Activated CD4-positive, alpha-beta T cell treated with anti-CD3 and anti-CD28 coated beads for 36 hours (primary cell): ENCODE measurements around the gene TNK1. TPM values are rescaled to one million over a fixed set of nuclear protein-coding genes. Genes with fewer than 3 reads are reported as not detected.
A peak's percentile ranks its signal among the peaks of the same experiment; 100 is the strongest.

ENCODE experiments used
- ATAC-seq: fragments of 200-7000 bp; cut with Tn5 transposase; one replicate; pipeline ENCODE4 v1.10.0; 2021; ENCODE audit warnings: mild to moderate bottlenecking, moderate library complexity
- CTCF ChIA-PET: fragments of 350-600 bp; sonication (Branson Sonifier 250); formaldehyde crosslinking; loops from one replicate; lab custom pipeline; 2021; ENCODE audit warnings: antibody characterized with exemption; lab: Charles Lee
- POLR2A ChIA-PET: fragments of 350-600 bp; sonication (Branson Sonifier 250); formaldehyde crosslinking; loops from one replicate; lab custom pipeline; 2021; ENCODE audit warnings: antibody characterized with exemption, inconsistent platforms; lab: Charles Lee
- DNase-seq: peaks from one replicate; pipeline ENCODE4 v3.0.0-alpha.2; 2020
- H3K27ac Mint-ChIP-seq: one replicate; pipeline ENCODE4 v1.8.0; 2021; ENCODE audit warnings: mixed read lengths
- H3K27me3 Mint-ChIP-seq: one replicate; pipeline ENCODE4 v1.8.0; 2021; ENCODE audit warnings: mixed read lengths
- H3K36me3 Mint-ChIP-seq: one replicate; pipeline ENCODE4 v1.8.0; 2021; ENCODE audit warnings: low read depth, mixed read lengths
- H3K4me1 Mint-ChIP-seq: one replicate; pipeline ENCODE4 v1.8.0; 2021; ENCODE audit warnings: mixed read lengths
- H3K4me3 Mint-ChIP-seq: one replicate; pipeline ENCODE4 v1.8.0; 2021; ENCODE audit warnings: mild to moderate bottlenecking, moderate library complexity, mixed read lengths
- H3K9me3 Mint-ChIP-seq: one replicate; pipeline ENCODE4 v1.8.0; 2021; ENCODE audit warnings: low read depth, mixed read lengths
- intact Hi-C, 2 experiments: fragments of 100-400 bp; cut with DNase I in 1 of 2; cut with micrococcal nuclease in 1 of 2; formaldehyde crosslinking; loops; one replicate each; pipeline versions ENCODE4 v1.14.2 to v1.15.1; 2022 to 2024; cut with DNase I, micrococcal nuclease
- total RNA-seq, 2 experiments: library from RNA; stranded (reverse); gene quantifications; one replicate each; pipeline ENCODE4 v1.2.3, GENCODE V29; 2021

The TNK1 gene
- total RNA-seq, 2 experiments from 2014 or later: 4.8 to 6.9 TPM

DNA sequence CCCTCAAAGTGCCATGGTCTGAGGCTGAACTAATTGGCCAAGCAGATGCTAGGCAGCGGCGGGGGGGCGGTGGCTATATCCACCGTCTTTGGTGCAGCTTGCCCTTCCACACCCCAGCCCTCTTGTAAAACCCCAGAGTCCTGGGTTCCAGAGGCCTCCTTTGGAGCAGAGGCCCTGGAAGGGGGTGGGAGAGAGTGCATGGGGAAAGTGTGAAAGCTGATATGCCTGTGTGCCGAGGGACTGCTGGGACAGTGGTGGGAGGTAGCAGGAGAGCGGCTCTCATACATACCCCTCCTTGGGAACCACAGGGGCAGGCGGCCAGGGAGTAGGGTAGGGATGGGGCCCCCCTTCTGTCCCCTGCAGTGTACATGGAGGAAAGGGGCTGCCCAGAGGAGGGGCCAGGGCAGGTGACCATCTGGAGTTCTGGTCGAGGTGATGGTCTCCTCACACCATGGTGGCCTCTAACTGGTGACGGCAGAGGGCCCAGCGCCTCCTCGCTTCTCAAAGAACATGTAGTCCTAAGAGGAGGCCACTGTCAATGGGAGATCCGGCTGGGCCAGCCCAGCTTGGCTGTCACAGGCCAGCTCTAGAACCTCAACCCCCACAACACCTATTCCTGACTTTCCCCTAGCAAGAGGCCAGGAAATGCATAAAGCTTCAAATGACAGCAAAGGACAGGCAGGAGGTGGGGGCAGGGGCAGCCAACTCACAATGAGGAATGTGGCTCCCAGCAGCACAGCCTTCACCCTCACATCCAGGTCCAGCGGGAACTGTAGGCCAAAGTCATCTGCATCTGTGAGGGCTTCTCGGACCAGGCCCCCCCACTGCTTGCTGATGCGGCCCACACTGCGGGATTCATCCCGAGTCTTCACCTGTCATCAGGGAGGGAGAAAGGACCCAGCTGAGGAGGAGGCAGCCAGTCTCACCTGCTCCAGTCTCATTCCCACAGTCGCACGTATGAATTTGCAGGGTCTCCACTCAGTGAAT, 9.3 kb downstream of the TNK1 start:
- peaks cover 26% of the 10 kb centered on the region for H3K4me1 Mint-ChIP-seq
- no peak for DNase-seq
- H3K27ac Mint-ChIP-seq: no peak overlapping the region
- peaks cover 27% of the 10 kb centered on the region for H3K36me3 Mint-ChIP-seq
- CTCF ChIA-PET: no interaction called here
- intact Hi-C loops: no loop called here
- H3K9me3 Mint-ChIP-seq: no peaks in the 10 kb centered on the region
- H3K4me3 Mint-ChIP-seq: no peak overlapping the region
- POLR2A ChIA-PET: no interaction called here
- no peak for ATAC-seq
- H3K27me3 Mint-ChIP-seq: no peaks in the 10 kb centered on the region

- Mint-ChIP-seq H3K9me3 (no peaks in the 10 kb centered on the region), H3K36me3 (peaks cover 27% of the 10 kb centered on the region), H3K4me3 (no peak overlapping the region), H3K4me1 (peaks cover 26% of the 10 kb centered on the region), H3K27me3 (no peaks in the 10 kb centered on the region), H3K27ac (no peak overlapping the region)
- ChIA-PET CTCF (no interaction called here), POLR2A (no interaction called here)
- intact Hi-C loops: no loop called here
- no peak for DNase-seq
- no peak for ATAC-seq
These were observed 10.4 kb downstream of the TNK1 start for GRCh38 chr17:7391307-7391706.

DNA sequence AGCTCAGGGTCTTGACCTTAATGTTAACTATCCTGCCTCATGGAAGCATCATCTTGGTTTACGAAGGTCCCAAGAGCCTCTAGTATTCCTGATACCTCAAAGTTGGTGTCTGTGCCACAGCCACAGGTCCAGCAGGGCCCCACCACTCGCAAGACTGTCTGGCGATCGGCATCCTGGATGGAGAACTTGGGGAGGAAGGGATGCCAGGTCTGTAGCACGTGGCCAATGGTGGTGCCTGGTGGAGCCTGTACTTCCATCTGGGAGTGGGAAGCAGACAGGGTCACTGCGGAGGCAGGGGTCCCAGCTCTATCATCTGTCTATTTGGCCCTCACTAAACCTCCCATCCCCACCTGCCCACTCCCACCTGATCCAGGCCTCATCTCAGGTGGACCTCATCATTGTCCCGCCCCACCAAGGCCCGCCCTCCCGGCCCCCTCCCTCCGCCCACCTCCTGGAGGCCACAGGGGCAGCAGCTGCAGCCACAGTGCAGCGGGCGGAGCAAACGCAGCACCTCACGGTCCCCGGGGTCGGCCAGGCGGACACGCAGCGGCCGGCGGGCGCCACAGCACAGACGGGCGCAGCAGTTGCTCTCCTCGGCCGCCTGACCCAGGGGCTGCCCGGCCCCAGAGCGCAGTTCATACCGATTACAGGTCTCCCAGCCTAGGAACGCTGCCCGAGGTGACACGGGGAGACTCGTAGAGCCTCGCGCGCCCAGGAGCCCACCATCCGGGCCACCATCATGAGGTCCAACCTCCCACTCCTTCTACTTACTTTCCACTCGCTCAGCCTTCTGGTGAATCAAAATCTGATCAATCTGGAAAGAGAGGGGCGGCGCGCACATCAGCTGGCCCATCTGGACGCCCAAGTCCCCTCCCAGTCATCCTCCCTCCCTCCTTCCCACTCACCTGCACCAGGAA, 12.1 kb downstream of the TNK1 start:
- no peak for DNase-seq
- CTCF ChIA-PET: interaction anchor here (0.7 to 1.2 kb wide), 2 partner anchors 11 to 51 kb away, joined by 3 read pairs; no protein-coding TSS in a partner anchor

DNA sequence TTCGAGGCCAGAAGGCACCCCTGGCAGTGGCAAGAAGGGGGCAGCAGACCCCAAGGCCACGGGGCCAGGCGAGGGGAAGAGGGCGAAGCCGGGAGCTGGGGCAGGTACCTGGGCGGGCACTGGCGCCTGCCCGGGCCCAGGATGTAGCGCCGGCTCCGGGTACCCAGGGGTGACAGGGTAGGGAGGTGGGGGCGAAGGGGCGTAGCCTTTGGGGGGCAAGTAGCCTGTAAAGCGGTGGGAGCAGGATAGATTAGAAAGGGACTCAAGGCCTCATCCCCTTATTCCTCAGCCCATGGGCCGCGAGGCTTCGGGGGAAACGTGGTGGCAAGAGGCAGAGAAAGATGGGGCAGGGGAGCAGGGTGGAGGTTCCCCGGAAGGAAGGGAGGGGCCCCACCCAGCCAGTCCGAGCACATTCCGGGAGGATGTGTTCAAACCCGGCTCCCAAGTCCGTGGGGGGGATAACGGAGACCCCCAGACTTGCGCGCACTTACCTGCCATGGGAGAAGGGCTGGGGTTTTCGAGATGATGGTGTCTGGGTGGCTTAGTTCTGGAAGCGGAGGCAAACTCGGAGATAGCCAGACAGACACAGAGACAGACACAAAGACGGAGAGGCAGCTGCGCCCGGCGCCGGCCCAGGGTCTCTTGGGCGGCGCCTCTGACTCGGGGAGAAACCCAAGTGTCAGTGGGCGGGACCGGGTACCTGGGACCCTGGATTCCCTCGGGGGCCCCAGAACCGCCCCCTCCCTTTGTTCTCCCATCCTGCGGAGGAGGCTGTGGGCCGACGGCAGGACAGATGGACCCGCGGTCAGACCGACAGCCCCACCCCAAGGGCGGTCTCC, 12.9 kb downstream of the TNK1 start:
- peak; percentile 57 for ATAC-seq
- H3K36me3 Mint-ChIP-seq: peaks cover 25% of the 10 kb centered on the region
- peak; percentile 73 for DNase-seq
- peak overlapping the region; percentile 88 for H3K4me3 Mint-ChIP-seq
- POLR2A ChIA-PET: interaction anchor here (0.6 to 1.0 kb wide), 2 partner anchors 50 to 79 kb away, joined by 3 to 4 read pairs; no protein-coding TSS in a partner anchor
- H3K27me3 Mint-ChIP-seq: no peaks in the 10 kb centered on the region
- intact Hi-C loops: loop anchor here (1.0 to 2.0 kb wide), 13 partner anchors 10 to 293 kb away; partner anchors contain the start of genes TMEM256 (in 2 of the 2), ELP5 (in 1 of the 2), NEURL4 (in 1 of the 2) and POLR2A (in 1 of the 2)
- H3K9me3 Mint-ChIP-seq: no peaks in the 10 kb centered on the region
- peaks cover 26% of the 10 kb centered on the region for H3K4me1 Mint-ChIP-seq
- H3K27ac Mint-ChIP-seq: peak overlapping the region; percentile 64
- CTCF ChIA-PET: interaction anchor here (0.6 to 1.3 kb wide), 7 partner anchors 9 to 199 kb away, joined by 3 to 4 read pairs (median 3); partner anchors contain the start of gene TMEM256

More for the DNA sequence above, 12.1 kb downstream of the TNK1 start:
- Mint-ChIP-seq H3K9me3 (no peaks in the 10 kb centered on the region), H3K27me3 (no peaks in the 10 kb centered on the region), H3K4me1 (peaks cover 26% of the 10 kb centered on the region), H3K27ac (peak overlapping the region; percentile 31), H3K36me3 (peaks cover 25% of the 10 kb centered on the region), H3K4me3 (peak overlapping the region; percentile 88)
- POLR2A ChIA-PET: no interaction called here
- intact Hi-C loops: no loop called here
- ATAC-seq: no peak

DNA sequence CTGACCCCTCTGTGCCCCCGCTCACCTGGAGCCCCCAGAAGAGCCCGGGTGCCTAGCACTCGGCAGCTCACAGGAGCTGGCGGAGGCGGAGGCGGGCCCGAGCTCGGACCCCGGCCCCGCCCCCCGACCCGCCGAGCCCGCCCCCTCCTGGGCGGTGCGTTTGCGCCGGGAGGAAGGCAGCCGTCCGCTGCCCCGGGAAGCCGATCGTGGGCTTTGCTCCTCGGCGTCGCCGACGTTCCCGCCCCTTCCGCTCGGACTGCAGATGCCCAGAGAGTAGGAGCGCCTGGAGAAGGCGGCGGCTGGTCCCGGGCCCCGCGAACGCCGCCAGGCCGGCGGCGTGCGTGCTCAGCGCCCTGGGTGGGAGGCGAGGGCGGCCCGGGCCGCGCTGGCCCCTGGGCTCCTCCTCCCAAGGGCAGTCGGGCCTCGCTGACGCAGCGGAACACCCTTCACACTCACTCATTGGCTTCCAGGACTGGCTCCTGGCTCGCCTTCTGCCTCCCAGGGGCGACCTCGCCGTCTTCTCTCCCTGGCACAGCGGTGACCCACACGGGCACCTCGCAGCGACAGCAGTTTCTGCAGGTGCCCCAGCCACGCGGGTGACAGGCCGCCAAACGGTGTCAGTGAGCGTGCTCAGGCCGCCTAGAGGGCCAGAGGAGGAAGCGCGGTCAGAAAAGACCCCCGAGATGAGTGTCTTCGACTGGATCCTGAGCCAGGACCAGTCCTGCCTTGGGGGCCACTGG, 13.7 kb downstream of the TNK1 start, which contains the start of gene PLSCR3:
PLSCR3 (minus strand) TSS at position 74 of the 740 bp plus-strand sequence. CDS start 415 bp downstream, outside the sequence.
- ATAC-seq (peak; percentile 86), DNase-seq (peak; percentile 90)
- Mint-ChIP-seq H3K4me3 (peak within 1 kb of the TSS; percentile 88), H3K27me3 (no peaks in the 10 kb centered on the region), H3K27ac (peak within 1 kb of the TSS; percentile 95), H3K9me3 (no peaks in the 10 kb centered on the region), H3K36me3 (peaks cover 23% of the 10 kb centered on the region), H3K4me1 (peaks cover 26% of the 10 kb centered on the region)
- ChIA-PET POLR2A (interaction anchor here (0.6 to 1.0 kb wide), 2 partner anchors 49 to 80 kb away, joined by 3 to 4 read pairs; no protein-coding TSS in a partner anchor), CTCF (interaction anchor here (0.6 to 1.3 kb wide), 6 partner anchors 8 to 198 kb away, joined by 3 to 4 read pairs (median 3); partner anchors contain the start of gene TMEM256)
- intact Hi-C loops: loop anchor here (1.0 to 2.0 kb wide), 13 partner anchors 10 to 292 kb away; partner anchors contain the start of genes TMEM256 (in 2 of the 2), ELP5 (in 1 of the 2), NEURL4 (in 1 of the 2) and POLR2A (in 1 of the 2)

- Mint-ChIP-seq H3K27ac (no peak overlapping the region), H3K4me3 (peak overlapping the region; percentile 6)
- CTCF ChIA-PET: no interaction called here
These were observed 15.3 kb downstream of the TNK1 start for GRCh38 chr17:7396147-7396546.

GRCh38 chr17:7398612-7399011, 17.7 kb downstream of the TNK1 start:
- no peaks in the 10 kb centered on the region for H3K27me3 Mint-ChIP-seq
- H3K36me3 Mint-ChIP-seq: peaks cover 2% of the 10 kb centered on the region
- CTCF ChIA-PET: interaction anchor here (1.5 kb wide), 1 partner anchor 43 kb away, joined by 4 read pairs; no protein-coding TSS in a partner anchor
- no peaks in the 10 kb centered on the region for H3K9me3 Mint-ChIP-seq
- intact Hi-C loops: no loop called here
- no peak overlapping the region for H3K4me3 Mint-ChIP-seq
- no peak overlapping the region for H3K27ac Mint-ChIP-seq
- no peak for ATAC-seq
- DNase-seq: no peak
- POLR2A ChIA-PET: no interaction called here
- peaks cover 12% of the 10 kb centered on the region for H3K4me1 Mint-ChIP-seq

More at GRCh38 chr17:7396147-7396546, 15.3 kb downstream of the TNK1 start:
- no peaks in the 10 kb centered on the region for H3K9me3 Mint-ChIP-seq
- ATAC-seq (no peak), DNase-seq (no peak)
- peaks cover 22% of the 10 kb centered on the region for H3K4me1 Mint-ChIP-seq
- intact Hi-C loops: no loop called here
- POLR2A ChIA-PET: no interaction called here
- no peaks in the 10 kb centered on the region for H3K27me3 Mint-ChIP-seq
- peaks cover 16% of the 10 kb centered on the region for H3K36me3 Mint-ChIP-seq

GRCh38 chr17:7403043-7403726, 22.3 kb downstream of the TNK1 start:
- CTCF ChIA-PET: interaction anchor here (0.6 to 1.5 kb wide), 5 partner anchors 9 to 113 kb away, joined by 3 to 13 read pairs (median 5); partner anchors contain the start of genes PLSCR3, TMEM102 and TMEM95
- DNase-seq (peak; percentile 42), ATAC-seq (no peak)
- Mint-ChIP-seq H3K27ac (peak overlapping the region; percentile 77), H3K9me3 (no peaks in the 10 kb centered on the region), H3K36me3 (peaks cover 2% of the 10 kb centered on the region), H3K27me3 (peaks cover 2% of the 10 kb centered on the region), H3K4me1 (peaks cover 16% of the 10 kb centered on the region), H3K4me3 (peak overlapping the region; percentile 89)
- POLR2A ChIA-PET: interaction anchor here (0.6 to 2.1 kb wide), 6 partner anchors 19 to 284 kb away, joined by 3 to 13 read pairs (median 3); partner anchors contain the start of genes TMEM102, TP53 and WRAP53
- intact Hi-C loops: loop anchor here in 1 of 2 experiments (5.0 kb wide), 2 partner anchors 366 to 439 kb away; partner anchors contain the start of gene SLC16A13

DNA sequence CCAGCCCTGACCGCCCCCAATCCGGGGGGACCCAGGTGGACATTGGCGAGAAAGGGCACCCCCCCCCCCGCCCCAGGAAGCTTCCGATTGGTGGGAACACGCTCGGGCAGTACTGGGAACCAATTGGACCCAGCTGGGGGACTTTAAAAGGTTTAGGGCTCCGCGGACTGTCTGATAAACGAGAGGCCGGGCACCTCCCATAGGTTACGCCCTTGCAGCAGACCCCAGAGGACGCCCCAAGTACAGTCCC, 22.8 kb downstream of the TNK1 start:
- intact Hi-C loops: loop anchor here in 1 of 2 experiments (5.0 kb wide), 2 partner anchors 366 to 439 kb away; partner anchors contain the start of gene SLC16A13
- Mint-ChIP-seq H3K36me3 (peaks cover 2% of the 10 kb centered on the region), H3K4me3 (peak overlapping the region; percentile 89), H3K4me1 (peaks cover 16% of the 10 kb centered on the region), H3K27ac (peak overlapping the region; percentile 77), H3K9me3 (no peaks in the 10 kb centered on the region), H3K27me3 (peaks cover 2% of the 10 kb centered on the region)
- ATAC-seq (no peak), DNase-seq (no peak)
- POLR2A ChIA-PET: interaction anchor here (1.0 to 2.1 kb wide), 5 partner anchors 33 to 283 kb away, joined by 3 to 13 read pairs (median 6); partner anchors contain the start of genes POLR2A, TMEM102, TP53 and WRAP53
- CTCF ChIA-PET: interaction anchor here (0.6 to 1.5 kb wide), 7 partner anchors 9 to 52 kb away, joined by 3 to 13 read pairs (median 3); partner anchors contain the start of genes PLSCR3, TMEM102 and TMEM95
